IMR-90 (cell line): Measurements from ENCODE around the gene ZNF358. TPM values are rescaled to one million over a fixed set of nuclear protein-coding genes. Genes with fewer than 3 reads are reported as not detected.

Source experiments
- ATAC-seq: fragments of 200-7000 bp; cut with Tn5 transposase; 2 replicates; pipeline ENCODE4 v1.9.1; 2020; ENCODE audit warnings: low read depth, mild to moderate bottlenecking, moderate library complexity
- BruUV-seq: library from RNA; stranded (reverse); fragments of 400-500 nt; replicated peaks from 2 replicates; lab custom pipeline; 2021; lab: Mats Ljungman, UMichigan
- CTCF ChIA-PET: fragments of 300-600 bp; formaldehyde crosslinking; extraction: SDS; loops from one replicate; lab custom pipeline; 2021; ENCODE audit warnings: antibody characterized with exemption; lab: Yijun Ruan, JAX
- POLR2A ChIA-PET: fragments of 300-600 bp; sonication (Branson Sonifier 250); formaldehyde crosslinking; loops from one replicate; lab custom pipeline; 2022; ENCODE audit warnings: antibody characterized with exemption; ENCODE audit not compliant: unreplicated experiment; lab: Charles Lee
- DNase-seq: peaks from one replicate; pipeline ENCODE4 v3.0.0; 2013
- H2AFZ ChIP-seq: replicated peaks from 2 replicates; pipeline ENCODE3; 2013; ENCODE audit warnings: low read length, mild to moderate bottlenecking; ENCODE audit not compliant: poor library complexity
- H2AK5ac ChIP-seq: 2 replicates; pipeline ENCODE4 v1.6.1; 2013; ENCODE audit warnings: low read depth, low read length, inconsistent platforms
- H2AK9ac ChIP-seq: replicated peaks from 2 replicates; pipeline ENCODE3; 2013; ENCODE audit warnings: mild to moderate bottlenecking, low read depth, low read length, moderate library complexity; ENCODE audit not compliant: poor library complexity
- H2BK120ac ChIP-seq: 2 replicates; pipeline ENCODE4 v1.6.1; 2013; ENCODE audit warnings: low read depth, low read length, inconsistent platforms
- H2BK15ac ChIP-seq: 3 replicates; pipeline ENCODE4 v1.6.1; 2013; ENCODE audit warnings: low read depth, low read length, inconsistent platforms
- H2BK20ac ChIP-seq: 2 replicates; pipeline ENCODE4 v1.6.1; 2013; ENCODE audit warnings: low read depth, mild to moderate bottlenecking, inconsistent platforms, low read length, moderate library complexity
- H2BK5ac ChIP-seq: 2 replicates; pipeline ENCODE4 v1.6.1; 2013; ENCODE audit warnings: mild to moderate bottlenecking, low read depth, low read length, inconsistent platforms; ENCODE audit not compliant: poor library complexity, severe bottlenecking
- H3K14ac ChIP-seq: replicated peaks from 2 replicates; pipeline ENCODE4 v1.6.1; 2013; ENCODE audit warnings: low read depth, low read length, inconsistent platforms
- H3K18ac ChIP-seq: 2 replicates; pipeline ENCODE4 v1.6.1; 2013; ENCODE audit warnings: low read depth, low read length, control low read depth
- H3K23ac ChIP-seq: 2 replicates; pipeline ENCODE4 v1.6.1; 2013; ENCODE audit warnings: low read depth, low read length, inconsistent platforms
- H3K27ac ChIP-seq: 2 replicates; pipeline ENCODE4 v1.5.1; 2013; ENCODE audit warnings: mild to moderate bottlenecking, control low read depth, low read length; ENCODE audit not compliant: insufficient read depth
- H3K27me3 ChIP-seq: 2 replicates; pipeline ENCODE4 v1.6.1; 2013; ENCODE audit warnings: low read length; ENCODE audit not compliant: control insufficient read depth, insufficient read depth
- H3K36me3 ChIP-seq: 2 replicates; pipeline ENCODE4 v1.6.1; 2013; ENCODE audit warnings: low read length, mixed read lengths; ENCODE audit not compliant: control insufficient read depth, insufficient read depth
- H3K4ac ChIP-seq: 2 replicates; pipeline ENCODE4 v1.6.1; 2013; ENCODE audit warnings: low read depth, low read length, inconsistent platforms
- H3K4me1 ChIP-seq: 2 replicates; pipeline ENCODE4 v1.6.1; 2013; ENCODE audit warnings: low read length, mixed read lengths; ENCODE audit not compliant: control insufficient read depth, insufficient read depth
- H3K4me2 ChIP-seq: 2 replicates; pipeline ENCODE4 v1.6.1; 2013; ENCODE audit warnings: low read depth, mild to moderate bottlenecking, control low read depth, low read length, moderate library complexity
- H3K4me3 ChIP-seq: 2 replicates; pipeline ENCODE4 v1.5.1; 2013; ENCODE audit warnings: low read depth, mild to moderate bottlenecking, control low read depth, low read length, moderate library complexity; ENCODE audit not compliant: insufficient read depth
- H3K56ac ChIP-seq: 2 replicates; pipeline ENCODE4 v1.6.1; 2013; ENCODE audit warnings: low read length, inconsistent platforms; ENCODE audit not compliant: insufficient read depth; ENCODE audit errors: extremely low read depth
- H3K79me1 ChIP-seq, 2 experiments: 2 replicates each; pipeline ENCODE4 v1.6.1; 2013; ENCODE audit warnings: low read length in 2 of 2, inconsistent platforms in 1 of 2, low read depth in 1 of 2
- H3K9ac ChIP-seq: 2 replicates; pipeline ENCODE4 v1.6.1; 2013; ENCODE audit warnings: low read depth, low read length, control low read depth
- H3K9me1 ChIP-seq: 2 replicates; pipeline ENCODE4 v1.6.1; 2013; ENCODE audit warnings: low read length, inconsistent platforms; ENCODE audit not compliant: insufficient read depth
- H3K9me3 ChIP-seq: 2 replicates; pipeline ENCODE4 v1.6.1; 2013; ENCODE audit warnings: low read length; ENCODE audit not compliant: control insufficient read depth, insufficient read depth
- H4K20me1 ChIP-seq: 2 replicates; pipeline ENCODE4 v1.6.1; 2013; ENCODE audit warnings: low read length, inconsistent platforms; ENCODE audit not compliant: insufficient read depth
- H4K5ac ChIP-seq: 2 replicates; pipeline ENCODE4 v1.6.1; 2013; ENCODE audit warnings: mild to moderate bottlenecking, low read depth, low read length, control low read depth
- H4K8ac ChIP-seq, 2 experiments: 2 replicates each; pipeline ENCODE4 v1.6.1; 2013; ENCODE audit warnings: low read depth in 2 of 2, low read length in 2 of 2, control low read depth in 1 of 2, inconsistent platforms in 1 of 2
- H4K91ac ChIP-seq: 2 replicates; pipeline ENCODE4 v1.6.1; 2013; ENCODE audit warnings: low read depth, low read length, inconsistent platforms; ENCODE audit not compliant: insufficient read depth
- MXI1 ChIP-seq: IDR thresholded peaks from 2 replicates; pipeline ENCODE4 v1.6.1; 2012; ENCODE audit warnings: low read depth, mild to moderate bottlenecking, low read length, moderate library complexity, borderline replicate concordance
- WGBS, 2 experiments: methylation state at CpG; one replicate each; pipeline versions ENCODE4 v1.1.5 to v1.1.7; 2013; ENCODE audit warnings: missing lambda C conversion rate in 2 of 2; ENCODE audit not compliant: insufficient read length in 1 of 2; ENCODE audit errors: extremely low coverage in 2 of 2; 5-methylcytosine and 5-hydroxymethylcytosine counted together
- dilution Hi-C: fragments of 300-500 bp; cut with HindIII; formaldehyde crosslinking; loops from one replicate; pipeline ENCODE4 v1.14.3; 2018; ENCODE audit warnings: low sequenced_read_pairs; ENCODE audit not compliant: unreplicated experiment
- in situ Hi-C: fragments of 300-500 bp; cut with MboI; formaldehyde crosslinking; loops from 3 replicates; pipeline ENCODE4 v1.14.3; 2019; ENCODE audit warnings: low sequenced_read_pairs, inconsistent platforms, mixed read lengths
- intact Hi-C: fragments of 100-400 bp; cut with micrococcal nuclease; formaldehyde crosslinking; loops from 2 replicates; pipeline ENCODE4 v1.10.0; 2022
- polyA plus RNA-seq, 3 experiments: library from polyadenylated mRNA; depleted of rRNA; stranded (reverse); fragments of >200 nt; gene quantifications; 2 replicates each; pipeline ENCODE4 v1.2.3, GENCODE V29; 2012; ENCODE audit warnings: low replicate concordance in 1 of 3
- total RNA-seq: library from RNA; depleted of rRNA; stranded (reverse); fragments of >200 nt; gene quantifications from 2 replicates; pipeline ENCODE4 v1.2.3, GENCODE V29; 2012
- TF ChIP-seq, protein P1 (sequence below): conservative IDR thresholded peaks from 2 replicates; pipeline ENCODE4 v1.5.1; 2012; ENCODE audit warnings: mild to moderate bottlenecking, low read depth, low read length, improper control_type of control experiment

Gene ZNF358
- total and polyA plus RNA-seq, 2 of the 4 experiments (the other 2 are of a cell fraction) = 5.4 to 30.7 TPM

- Histone ChIP-seq H3K4me3 (no peak overlapping the region), H3K79me1 (no peaks in the 10 kb centered on the region), H2BK120ac (no peak overlapping the region), H3K4me1 (no peaks in the 10 kb centered on the region), H3K4me2 (no peak overlapping the region), H3K36me3 (peaks cover 30% of the 10 kb centered on the region), H4K91ac (no peak overlapping the region), H3K9me3 (no peaks in the 10 kb centered on the region), H2AK5ac (no peak overlapping the region), H4K20me1 (no peaks in the 10 kb centered on the region), H3K27me3 (no peaks in the 10 kb centered on the region), H3K18ac (no peak overlapping the region), H3K23ac (no peak overlapping the region), H3K56ac (no peak overlapping the region), H2AFZ (peak overlapping the region; percentile 33), H2AK9ac (no peak overlapping the region), H3K9me1 (0 out of 2 replicates have a peak, but pooled peaks cover 1% of the 10 kb centered on the region), H4K8ac (no peak overlapping the region), H2BK15ac (no peak overlapping the region), H3K4ac (no peak overlapping the region), H2BK20ac (no peak overlapping the region), H3K9ac (no peak overlapping the region), H4K5ac (no peak overlapping the region), H3K27ac (no peak overlapping the region), H2BK5ac (no peak overlapping the region), H3K14ac (no peak overlapping the region)
- DNase-seq (no peak), ATAC-seq (peak; percentile 48; the same call in 1 of the 2 replicates)
- WGBS, 2 experiments = 73% methylated on average over 3 of the region's 16 CpGs; no CpG with 5 or more reads in 1 of the 2 experiments
- ChIA-PET POLR2A (no interaction called here), CTCF (no interaction called here)
- dilution Hi-C loops (no loop called here), in situ Hi-C loops (no loop called here), intact Hi-C loops (no loop called here)
- no TSS peak for BruUV-seq
- TF ChIP-seq, protein P1, sequence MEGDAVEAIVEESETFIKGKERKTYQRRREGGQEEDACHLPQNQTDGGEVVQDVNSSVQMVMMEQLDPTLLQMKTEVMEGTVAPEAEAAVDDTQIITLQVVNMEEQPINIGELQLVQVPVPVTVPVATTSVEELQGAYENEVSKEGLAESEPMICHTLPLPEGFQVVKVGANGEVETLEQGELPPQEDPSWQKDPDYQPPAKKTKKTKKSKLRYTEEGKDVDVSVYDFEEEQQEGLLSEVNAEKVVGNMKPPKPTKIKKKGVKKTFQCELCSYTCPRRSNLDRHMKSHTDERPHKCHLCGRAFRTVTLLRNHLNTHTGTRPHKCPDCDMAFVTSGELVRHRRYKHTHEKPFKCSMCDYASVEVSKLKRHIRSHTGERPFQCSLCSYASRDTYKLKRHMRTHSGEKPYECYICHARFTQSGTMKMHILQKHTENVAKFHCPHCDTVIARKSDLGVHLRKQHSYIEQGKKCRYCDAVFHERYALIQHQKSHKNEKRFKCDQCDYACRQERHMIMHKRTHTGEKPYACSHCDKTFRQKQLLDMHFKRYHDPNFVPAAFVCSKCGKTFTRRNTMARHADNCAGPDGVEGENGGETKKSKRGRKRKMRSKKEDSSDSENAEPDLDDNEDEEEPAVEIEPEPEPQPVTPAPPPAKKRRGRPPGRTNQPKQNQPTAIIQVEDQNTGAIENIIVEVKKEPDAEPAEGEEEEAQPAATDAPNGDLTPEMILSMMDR = no peak
- 0 out of 2 replicates have a peak, but pooled peaks have one; percentile 33 for TF ChIP-seq MXI1
These were observed 46.9 kb downstream of the ZNF358 start for GRCh38 chr19:7562646-7563393.
